ENCODE results near the gene TEKT5. TPM values are rescaled to one million over a fixed set of nuclear protein-coding genes. Genes with fewer than 3 reads are reported as not detected.

TEKT5 gene
- total RNA-seq, 1 experiment from 2014 or later = 0.31 TPM

DNA sequence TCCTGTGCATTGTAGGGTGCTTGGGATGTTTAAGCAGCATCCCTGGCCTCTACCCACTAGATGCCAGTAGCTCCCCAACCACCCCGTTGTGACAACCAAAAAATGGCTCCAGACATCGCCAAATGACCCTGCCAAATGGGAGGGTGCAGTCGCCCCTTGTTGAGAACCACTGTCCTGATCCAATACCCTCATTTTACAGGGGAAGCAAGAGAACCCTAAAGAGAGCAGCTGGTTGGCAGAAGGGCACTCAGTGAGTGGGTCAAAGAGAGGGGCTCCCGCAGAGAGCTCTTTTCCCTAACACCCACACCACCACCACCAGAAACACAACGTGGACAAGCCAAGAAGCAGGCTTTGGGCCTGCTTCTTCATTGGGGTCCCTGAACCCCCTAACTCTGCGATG, 18.4 kb downstream of the TEKT5 start:
- Histone ChIP-seq H3K36me3 (replicated peaks; ENCODE audit: control insufficient read depth, insufficient read depth, low read length) (no peaks in the 10 kb centered on the region), H3K27me3 (ENCODE audit: control insufficient read depth, insufficient read depth, low read length) (no peaks in the 10 kb centered on the region), H3K4me3 (ENCODE audit: insufficient read depth, low read depth, low read length) (no peak overlapping the region)
- DNase-seq = no peak

DNA sequence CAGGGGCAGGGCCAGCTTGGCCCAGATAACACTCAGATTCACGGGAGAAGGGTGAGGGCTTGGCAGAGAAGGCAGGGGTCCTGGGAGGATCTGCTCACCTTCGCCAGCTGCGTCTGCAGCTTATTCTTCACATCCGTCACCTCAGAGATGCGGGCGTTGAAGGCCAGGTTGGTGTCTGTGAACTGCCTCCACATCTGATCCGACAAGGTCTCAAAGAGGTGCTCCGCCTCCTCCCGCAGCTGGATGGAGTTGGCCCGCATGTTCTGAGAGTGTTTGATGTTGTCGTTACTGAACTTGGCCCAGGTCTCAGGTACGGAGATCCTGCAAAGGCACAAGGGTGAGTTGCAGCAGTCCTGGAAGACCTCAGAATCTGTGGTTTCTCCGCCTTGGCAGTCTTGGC, 18.9 kb downstream of the TEKT5 start:
- no peak overlapping the region for H3K4me3 ChIP-seq (ENCODE audit: insufficient read depth, low read depth, low read length)
- H3K36me3 ChIP-seq (replicated peaks; ENCODE audit: control insufficient read depth, insufficient read depth, low read length) = no peaks in the 10 kb centered on the region
- no peak for DNase-seq
- no peaks in the 10 kb centered on the region for H3K27me3 ChIP-seq (ENCODE audit: control insufficient read depth, insufficient read depth, low read length)

DNA sequence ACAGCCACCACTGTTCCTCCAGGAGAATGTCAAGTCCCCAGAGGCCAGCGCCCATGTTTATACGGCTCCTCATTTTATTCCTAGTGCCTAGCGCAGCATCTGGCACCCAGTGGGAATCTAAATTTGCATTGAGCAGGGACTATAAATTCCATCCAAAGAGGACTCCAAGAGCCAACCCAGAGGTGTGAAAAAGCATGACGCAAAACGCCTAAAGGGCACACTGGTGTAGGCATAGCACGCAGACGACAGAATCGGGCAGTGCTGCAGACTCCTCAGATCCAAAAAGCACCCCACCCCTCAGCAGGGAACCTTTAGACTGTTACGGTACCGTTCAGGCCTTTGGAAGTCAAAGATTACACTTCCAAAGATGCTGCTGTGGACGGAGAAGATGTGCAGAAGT, 19.5 kb downstream of the TEKT5 start:
- Histone ChIP-seq H3K36me3 (replicated peaks; ENCODE audit: control insufficient read depth, insufficient read depth, low read length) (no peaks in the 10 kb centered on the region), H3K4me3 (ENCODE audit: insufficient read depth, low read depth, low read length) (no peak overlapping the region), H3K27me3 (ENCODE audit: control insufficient read depth, insufficient read depth, low read length) (no peaks in the 10 kb centered on the region)
- no peak for DNase-seq

DNA sequence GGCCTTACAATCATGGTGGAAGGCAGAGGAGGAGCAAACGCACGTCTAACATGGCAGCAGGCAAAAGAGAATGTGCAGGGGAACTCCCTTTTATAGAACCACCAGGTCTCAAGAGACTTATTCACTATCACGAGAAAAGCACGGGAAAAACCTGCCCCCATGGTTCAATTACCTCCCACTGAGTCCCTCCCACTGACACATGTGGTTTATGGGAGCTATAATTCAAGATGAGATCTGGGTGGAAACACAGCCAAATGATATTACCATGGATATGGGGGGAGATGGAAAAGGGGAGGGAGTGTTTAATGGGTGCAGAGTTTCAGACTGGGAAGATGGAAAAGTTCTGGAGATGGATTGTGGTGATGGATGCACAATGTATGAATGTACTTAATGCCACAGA, 23.0 kb downstream of the TEKT5 start:
- no peak overlapping the region for H3K4me3 ChIP-seq (ENCODE audit: insufficient read depth, low read depth, low read length)
- H3K36me3 ChIP-seq (replicated peaks; ENCODE audit: control insufficient read depth, insufficient read depth, low read length) = no peaks in the 10 kb centered on the region
- H3K27me3 ChIP-seq (ENCODE audit: control insufficient read depth, insufficient read depth, low read length) = no peaks in the 10 kb centered on the region
- DNase-seq = no peak

DNA sequence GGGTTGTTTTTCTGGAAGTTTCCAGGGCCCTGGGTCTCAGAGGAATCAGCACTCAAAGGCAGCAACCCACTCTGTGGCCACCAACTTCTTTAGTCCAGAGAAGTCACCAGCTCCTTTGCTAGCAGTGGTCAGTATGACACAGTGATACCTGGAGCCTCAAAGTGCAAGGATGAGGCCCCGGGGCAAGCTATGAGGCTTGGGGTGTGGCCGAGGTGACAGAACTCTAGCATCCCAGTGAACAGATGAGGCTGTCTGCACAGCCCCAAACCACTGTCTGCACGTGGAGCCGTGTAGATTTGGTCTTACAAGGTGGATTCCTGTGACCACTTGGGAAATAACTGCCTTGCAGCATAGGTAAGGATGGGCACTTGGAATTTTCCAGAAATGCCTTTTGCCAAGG, 24.9 kb downstream of the TEKT5 start:
- no peak for DNase-seq
- no peak overlapping the region for H3K4me3 ChIP-seq (ENCODE audit: insufficient read depth, low read depth, low read length)
- H3K27me3 ChIP-seq (ENCODE audit: control insufficient read depth, insufficient read depth, low read length) = no peaks in the 10 kb centered on the region
- no peaks in the 10 kb centered on the region for H3K36me3 ChIP-seq (replicated peaks; ENCODE audit: control insufficient read depth, insufficient read depth, low read length)

DNA sequence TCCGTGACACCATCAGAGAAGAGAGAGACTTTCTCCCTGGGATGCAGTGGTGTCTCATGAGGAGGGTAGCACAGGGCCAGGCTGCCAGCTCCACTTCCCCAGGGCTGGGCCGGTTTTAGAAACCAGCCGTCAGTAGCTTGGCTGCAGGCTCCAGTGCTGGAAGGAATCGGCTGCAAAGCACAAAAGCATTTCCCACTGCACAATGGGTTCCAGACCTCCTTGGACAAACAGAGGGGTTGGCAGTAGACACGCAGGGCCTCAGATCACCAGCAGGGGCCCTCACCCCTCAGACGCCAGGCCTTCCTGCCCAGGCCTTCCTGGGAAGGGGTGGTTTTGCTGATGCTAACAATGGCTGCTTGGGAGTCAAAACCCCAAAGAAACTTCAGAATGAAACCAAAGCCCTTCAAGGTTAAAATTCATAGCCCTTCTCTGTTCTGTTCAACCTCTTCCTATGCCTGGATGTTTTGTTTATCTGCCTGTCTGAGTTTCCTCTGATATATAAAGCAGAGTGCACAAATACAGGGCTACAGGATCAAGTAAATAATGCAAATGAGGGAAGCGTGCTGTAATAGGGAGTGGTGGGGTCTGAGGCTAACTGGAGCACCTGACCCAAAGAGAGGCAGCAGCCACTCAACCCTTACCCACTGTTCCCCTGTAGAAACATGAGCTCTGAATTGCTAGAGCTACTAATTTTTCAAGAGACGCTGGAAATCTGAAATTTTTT, 26.2 kb downstream of the TEKT5 start:
- no peak overlapping the region for H3K4me3 ChIP-seq (ENCODE audit: insufficient read depth, low read depth, low read length)
- H3K27me3 ChIP-seq (ENCODE audit: control insufficient read depth, insufficient read depth, low read length) = no peaks in the 10 kb centered on the region
- H3K36me3 ChIP-seq (replicated peaks; ENCODE audit: control insufficient read depth, insufficient read depth, low read length) = no peaks in the 10 kb centered on the region
- peak; percentile 74 for DNase-seq

DNA sequence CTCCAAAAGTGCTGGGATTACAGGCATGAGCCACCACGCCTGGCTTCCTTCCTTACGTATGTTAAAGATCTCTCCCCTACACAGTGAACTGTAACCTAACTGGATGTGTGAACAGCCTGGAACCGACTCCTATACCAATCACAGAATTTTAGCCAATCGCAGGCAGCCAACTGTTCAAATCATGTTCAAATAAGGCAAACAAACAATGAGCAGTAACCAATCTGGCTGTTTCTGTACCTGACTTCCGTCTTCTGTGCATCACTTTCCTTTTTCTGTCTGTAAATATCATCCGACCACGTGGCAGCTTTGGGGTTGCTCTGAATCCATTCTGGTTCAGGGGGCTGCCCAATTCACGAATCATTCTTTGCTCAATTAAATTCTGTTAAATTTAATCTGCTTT, 27.5 kb downstream of the TEKT5 start:
- Histone ChIP-seq H3K36me3 (replicated peaks; ENCODE audit: control insufficient read depth, insufficient read depth, low read length) (no peaks in the 10 kb centered on the region), H3K27me3 (ENCODE audit: control insufficient read depth, insufficient read depth, low read length) (no peaks in the 10 kb centered on the region), H3K4me3 (ENCODE audit: insufficient read depth, low read depth, low read length) (no peak overlapping the region)
- no peak for DNase-seq

DNA sequence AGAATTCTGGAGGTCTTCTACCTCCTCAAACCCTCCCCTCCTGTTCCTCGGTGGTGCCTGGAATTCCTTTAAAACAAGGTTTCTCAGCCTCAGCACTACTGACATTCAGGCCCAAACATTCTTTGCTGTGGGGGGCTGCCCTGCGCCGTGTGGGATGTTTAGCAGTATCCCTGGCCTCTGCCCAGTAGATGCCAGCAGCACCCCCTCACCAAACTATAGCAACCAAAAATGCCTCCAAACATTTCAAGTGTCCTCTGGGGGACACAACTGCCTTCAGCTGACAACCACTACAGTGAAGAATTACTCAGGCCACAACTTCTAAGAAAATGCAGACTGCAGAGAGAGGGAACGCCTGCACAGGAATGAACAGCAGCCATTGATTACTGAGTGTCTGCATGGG, 28.4 kb downstream of the TEKT5 start:
- no peak for DNase-seq
- no peaks in the 10 kb centered on the region for H3K36me3 ChIP-seq (replicated peaks; ENCODE audit: control insufficient read depth, insufficient read depth, low read length)

DNA sequence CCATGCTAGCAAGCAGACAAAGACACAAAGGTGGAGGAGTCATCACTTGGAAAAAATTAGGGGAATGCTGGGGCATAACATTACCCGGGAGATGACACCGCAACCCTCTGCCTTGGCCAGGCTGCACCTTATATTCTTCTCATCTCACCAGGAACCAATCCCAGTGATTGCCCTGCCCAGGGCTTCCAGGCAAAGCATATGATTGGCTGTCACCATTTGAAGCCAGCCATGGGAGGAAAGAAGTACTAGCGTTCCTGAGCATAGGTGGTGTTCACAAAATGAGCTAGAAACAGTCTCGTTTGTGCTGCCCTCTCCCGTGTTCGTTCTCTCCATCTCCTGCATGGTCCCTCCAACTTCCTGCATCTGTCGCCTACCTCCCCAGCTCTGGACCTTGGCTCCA, 29.6 kb downstream of the TEKT5 start:
- Histone ChIP-seq H3K4me3 (ENCODE audit: insufficient read depth, low read depth, low read length) (no peak overlapping the region), H3K27me3 (ENCODE audit: control insufficient read depth, insufficient read depth, low read length) (no peaks in the 10 kb centered on the region), H3K36me3 (replicated peaks; ENCODE audit: control insufficient read depth, insufficient read depth, low read length) (no peaks in the 10 kb centered on the region)
- no peak for DNase-seq

More for the DNA sequence above, 28.4 kb downstream of the TEKT5 start:
- Histone ChIP-seq H3K4me3 (ENCODE audit: insufficient read depth, low read depth, low read length) (no peak overlapping the region), H3K27me3 (ENCODE audit: control insufficient read depth, insufficient read depth, low read length) (no peaks in the 10 kb centered on the region)

DNA sequence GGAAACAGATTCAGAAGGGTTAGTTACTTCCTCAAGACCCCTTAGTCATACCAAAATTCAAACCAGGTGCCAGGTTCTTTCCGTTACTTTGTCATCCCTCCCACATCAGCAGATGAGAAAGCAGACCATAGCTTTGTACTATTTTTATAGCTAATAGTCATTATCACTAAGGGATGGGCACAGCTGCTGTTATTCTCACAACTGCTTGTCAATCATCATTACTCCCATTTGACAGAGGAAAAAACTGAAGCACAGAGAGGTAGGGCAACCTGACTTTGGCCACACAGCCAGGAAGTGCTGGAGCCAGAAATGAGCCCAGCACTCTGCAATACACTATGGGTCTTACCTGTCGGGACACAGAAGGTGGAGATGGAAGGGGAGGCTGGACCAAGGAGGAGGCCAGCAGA, 30.0 kb downstream of the TEKT5 start:
- Histone ChIP-seq H3K36me3 (replicated peaks; ENCODE audit: control insufficient read depth, insufficient read depth, low read length) (no peaks in the 10 kb centered on the region), H3K27me3 (ENCODE audit: control insufficient read depth, insufficient read depth, low read length) (no peaks in the 10 kb centered on the region), H3K4me3 (ENCODE audit: insufficient read depth, low read depth, low read length) (no peak overlapping the region)
- DNase-seq = no peak

DNA sequence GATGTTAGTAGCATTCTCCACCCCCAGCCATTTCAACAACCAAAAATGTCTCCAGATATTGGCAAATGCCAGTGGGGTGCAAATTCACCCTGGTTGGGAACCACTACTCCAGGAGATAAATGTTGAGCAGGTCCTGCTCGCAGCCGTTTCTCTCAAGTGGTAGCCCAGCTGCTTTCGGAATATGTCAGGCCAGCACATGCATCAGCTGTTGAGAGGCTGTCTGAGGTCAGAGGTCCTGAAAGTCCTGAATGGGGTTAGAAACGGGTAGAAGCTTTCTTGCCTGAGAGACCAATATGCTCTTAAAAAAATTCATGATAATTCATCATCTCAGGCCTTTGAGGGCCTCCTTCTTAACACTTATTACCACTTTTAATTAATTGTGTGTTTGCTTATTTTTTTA, 31.0 kb downstream of the TEKT5 start:
- no peak for DNase-seq
- H3K27me3 ChIP-seq (ENCODE audit: control insufficient read depth, insufficient read depth, low read length) = no peaks in the 10 kb centered on the region
- no peak overlapping the region for H3K4me3 ChIP-seq (ENCODE audit: insufficient read depth, low read depth, low read length)
- H3K36me3 ChIP-seq (replicated peaks; ENCODE audit: control insufficient read depth, insufficient read depth, low read length) = no peaks in the 10 kb centered on the region

DNA sequence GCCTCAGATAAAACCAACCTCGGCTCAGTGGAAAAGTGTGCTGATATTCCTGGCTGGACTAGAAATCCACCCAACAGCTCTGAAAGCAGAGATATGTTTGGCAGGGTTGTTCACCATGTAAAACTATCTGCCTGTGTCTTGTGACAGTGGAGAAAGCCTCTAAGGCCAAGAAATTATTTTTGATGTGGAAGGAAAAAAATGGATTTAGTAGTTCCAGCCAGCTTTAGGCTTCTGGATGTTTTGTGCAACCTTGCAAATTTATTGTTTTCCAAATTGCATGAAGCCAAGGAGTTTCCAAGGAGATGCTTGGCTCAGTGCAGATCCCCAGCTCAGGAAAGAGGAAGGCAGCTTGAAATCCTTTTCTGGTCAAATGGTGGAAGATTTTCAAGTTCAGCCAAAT, 31.6 kb downstream of the TEKT5 start:
- H3K27me3 ChIP-seq (ENCODE audit: control insufficient read depth, insufficient read depth, low read length) = no peaks in the 10 kb centered on the region
- DNase-seq = no peak
- no peaks in the 10 kb centered on the region for H3K36me3 ChIP-seq (replicated peaks; ENCODE audit: control insufficient read depth, insufficient read depth, low read length)
- no peak overlapping the region for H3K4me3 ChIP-seq (ENCODE audit: insufficient read depth, low read depth, low read length)

DNA sequence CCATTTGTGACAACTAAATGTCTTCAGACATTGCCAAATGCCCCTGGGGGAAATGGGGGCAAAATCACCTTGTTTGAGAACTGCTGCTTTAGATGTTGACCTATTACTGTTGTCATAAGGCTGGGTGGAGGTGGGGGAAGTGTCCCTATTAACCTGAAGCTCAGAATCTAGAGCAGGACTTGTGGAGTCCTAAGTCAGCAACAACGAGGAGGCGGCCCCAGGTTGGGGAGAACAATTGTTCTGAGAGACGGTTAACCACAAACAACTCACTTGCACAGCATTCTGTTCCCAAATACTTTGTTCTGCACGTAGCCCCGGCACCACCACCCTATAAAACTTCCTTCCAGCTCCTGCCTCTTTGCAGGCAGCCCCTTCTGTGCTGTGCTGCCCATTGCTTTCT, 32.5 kb downstream of the TEKT5 start:
- no peaks in the 10 kb centered on the region for H3K27me3 ChIP-seq (ENCODE audit: control insufficient read depth, insufficient read depth, low read length)
- no peak for DNase-seq
- no peaks in the 10 kb centered on the region for H3K36me3 ChIP-seq (replicated peaks; ENCODE audit: control insufficient read depth, insufficient read depth, low read length)
- H3K4me3 ChIP-seq (ENCODE audit: insufficient read depth, low read depth, low read length) = no peak overlapping the region

DNA sequence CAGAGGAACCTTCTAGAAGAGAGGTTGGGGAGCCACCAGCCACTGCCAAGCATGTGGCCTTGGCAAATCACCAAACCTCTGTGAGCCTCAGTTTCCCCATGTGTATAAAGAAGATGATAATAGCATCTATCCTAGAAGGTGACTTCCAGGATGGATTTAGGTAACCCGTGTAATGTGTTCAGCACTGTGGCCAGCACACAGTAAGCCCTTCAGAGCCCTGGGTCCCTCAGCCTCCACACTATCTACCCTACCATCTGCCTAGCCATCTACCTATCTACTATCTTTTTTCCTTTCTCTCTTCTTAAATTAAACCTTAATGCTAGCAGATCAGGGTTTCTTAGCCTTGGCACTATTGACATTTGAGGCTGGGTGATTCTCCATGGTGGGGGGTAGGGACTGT, 33.0 kb downstream of the TEKT5 start:
- Histone ChIP-seq H3K27me3 (ENCODE audit: control insufficient read depth, insufficient read depth, low read length) (no peaks in the 10 kb centered on the region), H3K4me3 (ENCODE audit: insufficient read depth, low read depth, low read length) (no peak overlapping the region), H3K36me3 (replicated peaks; ENCODE audit: control insufficient read depth, insufficient read depth, low read length) (no peaks in the 10 kb centered on the region)
- DNase-seq = no peak

DNA sequence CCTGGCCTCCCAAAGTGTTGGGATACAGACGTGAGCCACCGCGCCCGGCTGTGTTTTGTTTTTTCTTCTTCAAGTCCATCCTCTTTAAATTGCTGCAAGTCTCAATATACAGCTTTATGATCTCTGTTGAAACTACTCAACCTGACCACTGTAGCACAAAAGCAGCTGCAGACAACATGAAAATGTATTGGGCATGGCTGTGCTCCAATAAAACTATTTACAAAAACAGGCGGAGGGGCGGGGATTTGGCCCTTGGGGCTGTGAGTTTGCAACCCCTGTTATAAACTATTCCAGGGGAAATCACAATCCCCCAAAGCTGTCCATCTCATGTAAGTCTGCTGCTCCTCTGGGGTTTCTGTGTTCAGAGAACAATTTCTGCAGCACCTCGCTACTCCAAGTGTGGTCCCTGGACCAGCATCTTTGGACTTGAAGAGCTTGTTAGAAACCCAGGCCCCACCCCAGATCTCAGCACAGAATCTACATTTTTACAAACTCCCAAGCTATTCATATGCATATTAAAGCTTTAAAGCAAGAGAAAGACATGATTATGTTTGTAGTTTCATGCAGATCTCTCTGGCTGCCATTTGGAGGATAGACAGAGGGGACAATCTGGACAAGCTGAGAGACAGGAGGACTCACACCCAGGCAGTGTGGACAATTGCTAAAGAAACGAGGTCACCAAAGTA, 33.6 kb downstream of the TEKT5 start:
- no peaks in the 10 kb centered on the region for H3K36me3 ChIP-seq (replicated peaks; ENCODE audit: control insufficient read depth, insufficient read depth, low read length)
- H3K4me3 ChIP-seq (ENCODE audit: insufficient read depth, low read depth, low read length) = no peak overlapping the region
- H3K27me3 ChIP-seq (ENCODE audit: control insufficient read depth, insufficient read depth, low read length) = no peaks in the 10 kb centered on the region
- DNase-seq = no peak

Measured in H7 (cell line).